Measurements from ENCODE around the gene KRT74. TPM values are rescaled to one million over a fixed set of nuclear protein-coding genes. Genes with fewer than 3 reads are reported as not detected.
"Not testable (repeated sequence)": the region's sequence is repeated elsewhere in the genome, so short reads cannot be mapped to it uniquely, and the experiment has no call there.

Gene KRT74
- total RNA-seq, 2 experiments from 2014 or later, result not detected

GRCh38 chr12:52594237-52594636 is 20.6 kb upstream of the KRT74 start:
- DNase-seq; POLR2A ChIA-PET; H3K4me1 Mint-ChIP-seq; H3K27ac Mint-ChIP-seq; H3K36me3 Mint-ChIP-seq (ENCODE audit: low read depth); H3K9me3 Mint-ChIP-seq; H3K4me3 Mint-ChIP-seq: not testable (repeated sequence)
- peaks cover 26% of the 10 kb centered on the region for H3K27me3 Mint-ChIP-seq
- CTCF ChIA-PET, result interaction anchor here (1.4 kb wide), 2 partner anchors 12 to 286 kb away, joined by 4 to 5 read pairs; no protein-coding TSS in a partner anchor

- ChIA-PET POLR2A (no interaction called here), CTCF (no interaction called here)
- no peaks in the 10 kb centered on the region for H3K9me3 Mint-ChIP-seq
- no peak for DNase-seq
- H3K27me3 Mint-ChIP-seq, result peaks cover 11% of the 10 kb centered on the region
- no peak overlapping the region for H3K27ac Mint-ChIP-seq
- no peaks in the 10 kb centered on the region for H3K36me3 Mint-ChIP-seq (ENCODE audit: low read depth)
- H3K4me1 Mint-ChIP-seq, result peaks cover 4% of the 10 kb centered on the region
- H3K4me3 Mint-ChIP-seq, result no peak overlapping the region
These were observed 17.9 kb upstream of the KRT74 start for GRCh38 chr12:52591521-52591920.

- CTCF ChIA-PET, result interaction anchor here (1.2 to 1.7 kb wide), 2 partner anchors 281 to 290 kb away, joined by 6 read pairs; no protein-coding TSS in a partner anchor
- peaks cover 18% of the 10 kb centered on the region for H3K4me1 Mint-ChIP-seq
- no peaks in the 10 kb centered on the region for H3K36me3 Mint-ChIP-seq (ENCODE audit: low read depth)
- no peak overlapping the region for H3K4me3 Mint-ChIP-seq
- POLR2A ChIA-PET, result no interaction called here
- no peaks in the 10 kb centered on the region for H3K9me3 Mint-ChIP-seq
- peaks cover 7% of the 10 kb centered on the region for H3K27me3 Mint-ChIP-seq
- no peak for DNase-seq
- H3K27ac Mint-ChIP-seq, result no peak overlapping the region
These were observed 16.4 kb upstream of the KRT74 start for GRCh38 chr12:52590021-52590420.

- CTCF ChIA-PET, result interaction anchor here (0.7 to 11.7 kb wide), 3 partner anchors 286 to 292 kb away, joined by 3 to 134 read pairs (median 5); no protein-coding TSS in a partner anchor
- DNase-seq, result no peak
- POLR2A ChIA-PET, result no interaction called here
- Mint-ChIP-seq H3K4me1 (peaks cover 18% of the 10 kb centered on the region), H3K36me3 (ENCODE audit: low read depth) (no peaks in the 10 kb centered on the region), H3K27me3 (no peaks in the 10 kb centered on the region), H3K4me3 (no peak overlapping the region), H3K27ac (no peak overlapping the region), H3K9me3 (no peaks in the 10 kb centered on the region)
These were observed 13.9 kb upstream of the KRT74 start for GRCh38 chr12:52587563-52587962.

- H3K27ac Mint-ChIP-seq, result no peak overlapping the region
- peaks cover 18% of the 10 kb centered on the region for H3K4me1 Mint-ChIP-seq
- H3K9me3 Mint-ChIP-seq, result no peaks in the 10 kb centered on the region
- no peak overlapping the region for H3K4me3 Mint-ChIP-seq
- peaks cover 3% of the 10 kb centered on the region for H3K27me3 Mint-ChIP-seq
- POLR2A ChIA-PET, result interaction anchor here (0.6 to 1.6 kb wide), 3 partner anchors 285 to 294 kb away, joined by 3 to 8 read pairs (median 5); no protein-coding TSS in a partner anchor
- DNase-seq, result peak; percentile 39
- H3K36me3 Mint-ChIP-seq (ENCODE audit: low read depth), result no peaks in the 10 kb centered on the region
- CTCF ChIA-PET, result interaction anchor here (0.6 to 11.7 kb wide), 12 partner anchors 16 to 429 kb away, joined by 3 to 134 read pairs (median 4); no protein-coding TSS in a partner anchor
These were observed 12.3 kb upstream of the KRT74 start for GRCh38 chr12:52585946-52586345.

GRCh38 chr12:52585066-52585465 is 11.4 kb upstream of the KRT74 start:
- Mint-ChIP-seq H3K27ac (no peak overlapping the region), H3K36me3 (ENCODE audit: low read depth) (no peaks in the 10 kb centered on the region), H3K4me1 (peaks cover 18% of the 10 kb centered on the region), H3K9me3 (no peaks in the 10 kb centered on the region), H3K4me3 (no peak overlapping the region), H3K27me3 (peaks cover 3% of the 10 kb centered on the region)
- ChIA-PET POLR2A (interaction anchor here (1.6 kb wide), 1 partner anchor 295 kb away, joined by 8 read pairs; no protein-coding TSS in a partner anchor), CTCF (interaction anchor here (0.8 to 11.7 kb wide), 9 partner anchors 15 to 428 kb away, joined by 3 to 134 read pairs (median 3); no protein-coding TSS in a partner anchor)
- no peak for DNase-seq

- Mint-ChIP-seq H3K4me1 (peaks cover 18% of the 10 kb centered on the region), H3K27ac (no peak overlapping the region), H3K4me3 (no peak overlapping the region), H3K27me3 (peaks cover 3% of the 10 kb centered on the region), H3K36me3 (ENCODE audit: low read depth) (no peaks in the 10 kb centered on the region), H3K9me3 (no peaks in the 10 kb centered on the region)
- ChIA-PET CTCF (interaction anchor here (0.9 to 11.7 kb wide), 6 partner anchors 57 to 301 kb away, joined by 3 to 134 read pairs (median 7); no protein-coding TSS in a partner anchor), POLR2A (interaction anchor here (1.5 kb wide), 1 partner anchor 289 kb away, joined by 4 read pairs; no protein-coding TSS in a partner anchor)
- no peak for DNase-seq
These were observed 10.6 kb upstream of the KRT74 start for GRCh38 chr12:52584156-52584682.

- ChIA-PET POLR2A (interaction anchor here (1.5 kb wide), 1 partner anchor 290 kb away, joined by 4 read pairs; no protein-coding TSS in a partner anchor), CTCF (interaction anchor here (1.0 to 11.7 kb wide), 8 partner anchors 13 to 302 kb away, joined by 3 to 134 read pairs (median 4); no protein-coding TSS in a partner anchor)
- Mint-ChIP-seq H3K9me3 (no peaks in the 10 kb centered on the region), H3K27ac (no peak overlapping the region), H3K27me3 (peaks cover 3% of the 10 kb centered on the region), H3K4me1 (peaks cover 18% of the 10 kb centered on the region), H3K36me3 (ENCODE audit: low read depth) (no peaks in the 10 kb centered on the region), H3K4me3 (no peak overlapping the region)
- DNase-seq, result peak; percentile 66
These were observed 9.4 kb upstream of the KRT74 start for GRCh38 chr12:52582971-52583456.

- ChIA-PET POLR2A (no interaction called here), CTCF (interaction anchor here (0.7 to 11.7 kb wide), 9 partner anchors 12 to 303 kb away, joined by 3 to 134 read pairs (median 5); no protein-coding TSS in a partner anchor)
- Mint-ChIP-seq H3K27me3 (peaks cover 3% of the 10 kb centered on the region), H3K36me3 (ENCODE audit: low read depth) (no peaks in the 10 kb centered on the region), H3K27ac (no peak overlapping the region), H3K9me3 (no peaks in the 10 kb centered on the region), H3K4me3 (no peak overlapping the region), H3K4me1 (peaks cover 18% of the 10 kb centered on the region)
- DNase-seq, result no peak
These were observed 8.8 kb upstream of the KRT74 start for GRCh38 chr12:52582486-52582885.

GRCh38 chr12:52581481-52581880 is 7.8 kb upstream of the KRT74 start:
- no peak overlapping the region for H3K27ac Mint-ChIP-seq
- CTCF ChIA-PET, result interaction anchor here (1.2 to 11.7 kb wide), 5 partner anchors 99 to 304 kb away, joined by 3 to 134 read pairs (median 8); no protein-coding TSS in a partner anchor
- POLR2A ChIA-PET, result no interaction called here

GRCh38 chr12:52581066-52581465 is 7.4 kb upstream of the KRT74 start:
- Mint-ChIP-seq H3K9me3 (no peaks in the 10 kb centered on the region), H3K4me1 (peaks cover 9% of the 10 kb centered on the region), H3K4me3 (no peak overlapping the region), H3K27me3 (peaks cover 6% of the 10 kb centered on the region), H3K36me3 (ENCODE audit: low read depth) (no peaks in the 10 kb centered on the region), H3K27ac (no peak overlapping the region)
- ChIA-PET CTCF (interaction anchor here (9.1 to 11.7 kb wide), 2 partner anchors 292 to 298 kb away, joined by 100 to 134 read pairs; no protein-coding TSS in a partner anchor), POLR2A (no interaction called here)
- no peak for DNase-seq

More at GRCh38 chr12:52581481-52581880, 7.8 kb upstream of the KRT74 start:
- Mint-ChIP-seq H3K27me3 (peaks cover 5% of the 10 kb centered on the region), H3K9me3 (no peaks in the 10 kb centered on the region), H3K36me3 (ENCODE audit: low read depth) (no peaks in the 10 kb centered on the region), H3K4me1 (peaks cover 13% of the 10 kb centered on the region), H3K4me3 (no peak overlapping the region)
- no peak for DNase-seq

- no peaks in the 10 kb centered on the region for H3K9me3 Mint-ChIP-seq
- peaks cover 3% of the 10 kb centered on the region for H3K4me1 Mint-ChIP-seq
- POLR2A ChIA-PET, result no interaction called here
- H3K4me3 Mint-ChIP-seq, result no peak overlapping the region
- H3K27ac Mint-ChIP-seq, result no peak overlapping the region
- H3K36me3 Mint-ChIP-seq (ENCODE audit: low read depth), result no peaks in the 10 kb centered on the region
- H3K27me3 Mint-ChIP-seq, result peaks cover 9% of the 10 kb centered on the region
- DNase-seq, result no peak
- CTCF ChIA-PET, result interaction anchor here (9.1 to 11.7 kb wide), 2 partner anchors 292 to 299 kb away, joined by 100 to 134 read pairs; no protein-coding TSS in a partner anchor
These were observed 6.9 kb upstream of the KRT74 start for GRCh38 chr12:52580496-52580895.
